HCT116 (cell line): ENCODE data around the gene NTN3.

Experiments used
- CTCF ChIP-seq, 3 experiments: fragments of 200-600 bp in 1 of 3; sonication (generic) in 1 of 3; IDR thresholded peaks in 2 of 3; conservative IDR thresholded peaks in 1 of 3; 2 replicates each; pipeline ENCODE4 v1.5.1; 2012 to 2017; ENCODE audit warnings: low read depth in 2 of 3, low read length in 2 of 3, antibody characterized with exemption in 1 of 3, borderline replicate concordance in 1 of 3, control low read depth in 1 of 3, mild to moderate bottlenecking in 1 of 3, mixed read lengths in 1 of 3, mixed run types in 1 of 3, moderate library complexity in 1 of 3; ENCODE audit not compliant: insufficient read depth in 1 of 3
- JUND ChIP-seq: IDR thresholded peaks from 2 replicates; pipeline ENCODE4 v1.6.1; 2012
- MAX ChIP-seq: IDR thresholded peaks from 2 replicates; pipeline ENCODE4 v1.6.1; 2012
- POLR2A ChIP-seq: IDR thresholded peaks from 2 replicates; pipeline ENCODE4 v1.7.0; 2011; ENCODE audit warnings: borderline replicate concordance; ENCODE audit not compliant: insufficient read depth, insufficient read length; ENCODE audit errors: extremely low read depth
- YY1 ChIP-seq: IDR thresholded peaks from 2 replicates; pipeline ENCODE4 v1.6.1; 2011; ENCODE audit warnings: low read length, low read depth, moderate library complexity, mild to moderate bottlenecking; ENCODE audit not compliant: insufficient replicate concordance; ENCODE audit errors: extremely low read depth

- TF ChIP-seq POLR2A (no peak), MAX (no peak), JUND (no peak), CTCF (IDR thresholded peaks at IDR 0.05 in 2 of 3, conservative IDR thresholded peaks at IDR 0.05 in 1 of 3; ENCODE audit: borderline replicate concordance in 1 of 3, insufficient read depth in 1 of 3, low read depth in 2 of 3, low read length in 2 of 3) (no peak), YY1 (no peak)
These were observed 45.5 kb downstream of the NTN3 start for GRCh38 chr16:2516391-2517240.
